HEK293T (cell line): ENCODE results near the gene LGALS12.

Source experiments
- CTCF ChIA-PET: fragments of 350-600 bp; formaldehyde crosslinking; extraction: SDS; loops from one replicate; lab custom pipeline; 2021; ENCODE audit warnings: antibody characterized with exemption, inconsistent platforms; lab: Yijun Ruan, JAX
- POLR2A ChIA-PET: fragments of 350-600 bp; formaldehyde crosslinking; extraction: SDS; loops from one replicate; lab custom pipeline; 2020; ENCODE audit warnings: antibody characterized with exemption, inconsistent platforms; lab: Yijun Ruan, JAX
- DNase-seq: peaks from one replicate; pipeline ENCODE4 v3.0.0; 2012; ENCODE audit warnings: mixed read lengths; ENCODE audit errors: extremely low spot score
- ARNT ChIP-seq: fragments of 450-650 bp; IDR thresholded peaks from 2 replicates; pipeline ENCODE4 v1.6.1; 2017; ENCODE audit warnings: mild to moderate bottlenecking
- BHLHE40 ChIP-seq: fragments of 450-650 bp; IDR thresholded peaks from 2 replicates; pipeline ENCODE4 v1.6.1; 2016; ENCODE audit warnings: mild to moderate bottlenecking, moderate library complexity, borderline replicate concordance
- CTBP1 ChIP-seq: fragments of 450-650 bp; IDR thresholded peaks from 2 replicates; pipeline ENCODE4 v1.6.1; 2016; ENCODE audit warnings: borderline replicate concordance
- ELF4 ChIP-seq: fragments of 450-650 bp; IDR thresholded peaks from 2 replicates; pipeline ENCODE4 v1.6.1; 2017; ENCODE audit warnings: antibody characterized with exemption
- FOXA1 ChIP-seq: fragments of 450-650 bp; IDR thresholded peaks from 2 replicates; pipeline ENCODE4 v1.6.1; 2016; ENCODE audit warnings: mild to moderate bottlenecking
- FOXK2 ChIP-seq: fragments of 450-650 bp; IDR thresholded peaks from 2 replicates; pipeline ENCODE4 v1.6.1; 2016; ENCODE audit warnings: mild to moderate bottlenecking
- FOXM1 ChIP-seq: fragments of 450-650 bp; IDR thresholded peaks from 2 replicates; pipeline ENCODE4 v1.6.1; 2017; ENCODE audit warnings: mild to moderate bottlenecking, borderline replicate concordance
- HDGF ChIP-seq: fragments of 450-650 bp; IDR thresholded peaks from 2 replicates; pipeline ENCODE4 v1.6.1; 2017; ENCODE audit warnings: antibody characterized with exemption, borderline replicate concordance
- L3MBTL2 ChIP-seq: fragments of 450-650 bp; conservative IDR thresholded peaks from 2 replicates; pipeline ENCODE4 v1.6.1; 2016; ENCODE audit warnings: mild to moderate bottlenecking
- LEF1 ChIP-seq: fragments of 450-650 bp; IDR thresholded peaks from 2 replicates; pipeline ENCODE4 v1.6.1; 2017; ENCODE audit warnings: mild to moderate bottlenecking, borderline replicate concordance
- NFRKB ChIP-seq: fragments of 450-650 bp; IDR thresholded peaks from 2 replicates; pipeline ENCODE4 v1.6.1; 2016; ENCODE audit warnings: mild to moderate bottlenecking, moderate library complexity
- SP1 ChIP-seq: fragments of 450-650 bp; IDR thresholded peaks from 2 replicates; pipeline ENCODE4 v1.6.1; 2017
- SUZ12 ChIP-seq: fragments of 450-650 bp; IDR thresholded peaks from 2 replicates; pipeline ENCODE4 v1.6.1; 2016; ENCODE audit warnings: mild to moderate bottlenecking
- TARDBP ChIP-seq: fragments of 450-650 bp; IDR thresholded peaks from 2 replicates; pipeline ENCODE4 v1.6.1; 2016
- ZNF384 ChIP-seq: fragments of 450-650 bp; IDR thresholded peaks from 2 replicates; pipeline ENCODE4 v1.6.1; 2016
- TF ChIP-seq, protein P1 (sequence below): fragments of 450-650 bp; IDR thresholded peaks from 2 replicates; pipeline ENCODE4 v1.6.1; 2016

LGALS12 gene

DNA sequence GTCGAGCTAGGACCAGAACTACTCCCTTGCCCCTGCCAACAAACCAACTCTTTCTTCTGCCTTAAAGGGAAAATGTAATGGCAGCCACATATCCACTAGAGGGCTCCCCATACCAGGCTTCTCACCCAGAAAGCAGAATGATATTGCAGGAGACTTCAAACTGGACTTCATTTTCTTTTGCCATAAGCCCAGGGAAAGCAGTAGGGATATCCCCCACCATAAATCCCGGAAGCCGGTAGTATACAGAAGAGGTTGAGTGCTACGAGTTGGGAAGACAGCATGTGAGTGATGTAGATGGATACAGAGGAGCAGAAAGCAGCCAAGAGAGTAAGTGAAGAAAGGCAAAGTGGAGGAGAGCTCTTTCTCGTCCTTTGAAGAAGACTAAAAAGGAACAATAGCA is 27.0 kb upstream of the LGALS12 start:
- TF ChIP-seq FOXM1, result no peak
- ChIA-PET CTCF (interaction anchor here (0.6 to 2.4 kb wide), 9 partner anchors 28 to 572 kb away, joined by 3 to 12 read pairs (median 4); partner anchors contain the start of gene LGALS12), POLR2A (no interaction called here)
- peak; percentile 74 for DNase-seq

DNA sequence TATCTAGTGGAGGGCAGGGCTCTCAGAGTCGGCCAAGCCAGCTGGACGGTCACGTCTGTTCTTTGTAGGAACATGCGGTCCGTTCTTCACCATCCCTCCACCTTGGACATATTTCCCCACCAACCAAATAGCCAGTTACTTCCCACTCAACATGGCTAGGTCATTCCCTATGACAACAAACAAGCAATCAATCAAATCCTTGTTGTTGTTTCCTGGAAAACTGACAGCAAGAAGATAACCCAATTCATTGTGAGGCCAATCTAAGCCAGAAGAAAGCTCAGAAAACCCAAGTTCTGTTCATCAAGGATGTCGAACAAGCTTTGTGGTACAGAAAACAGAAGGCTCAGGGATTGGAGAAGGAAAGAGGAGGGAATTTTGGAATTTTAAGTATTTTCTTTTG is 25.8 kb upstream of the LGALS12 start:
- TF ChIP-seq, protein P1, sequence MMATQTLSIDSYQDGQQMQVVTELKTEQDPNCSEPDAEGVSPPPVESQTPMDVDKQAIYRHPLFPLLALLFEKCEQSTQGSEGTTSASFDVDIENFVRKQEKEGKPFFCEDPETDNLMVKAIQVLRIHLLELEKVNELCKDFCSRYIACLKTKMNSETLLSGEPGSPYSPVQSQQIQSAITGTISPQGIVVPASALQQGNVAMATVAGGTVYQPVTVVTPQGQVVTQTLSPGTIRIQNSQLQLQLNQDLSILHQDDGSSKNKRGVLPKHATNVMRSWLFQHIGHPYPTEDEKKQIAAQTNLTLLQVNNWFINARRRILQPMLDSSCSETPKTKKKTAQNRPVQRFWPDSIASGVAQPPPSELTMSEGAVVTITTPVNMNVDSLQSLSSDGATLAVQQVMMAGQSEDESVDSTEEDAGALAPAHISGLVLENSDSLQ, result peak; percentile 47; the same call in 1 of the 2 replicates
- TF ChIP-seq SP1 (no peak), CTBP1 (no peak)
- ChIA-PET CTCF (interaction anchor here (1.0 to 2.4 kb wide), 3 partner anchors 58 to 156 kb away, joined by 3 to 12 read pairs (median 4); no protein-coding TSS in a partner anchor), POLR2A (no interaction called here)
- no peak for DNase-seq

DNA sequence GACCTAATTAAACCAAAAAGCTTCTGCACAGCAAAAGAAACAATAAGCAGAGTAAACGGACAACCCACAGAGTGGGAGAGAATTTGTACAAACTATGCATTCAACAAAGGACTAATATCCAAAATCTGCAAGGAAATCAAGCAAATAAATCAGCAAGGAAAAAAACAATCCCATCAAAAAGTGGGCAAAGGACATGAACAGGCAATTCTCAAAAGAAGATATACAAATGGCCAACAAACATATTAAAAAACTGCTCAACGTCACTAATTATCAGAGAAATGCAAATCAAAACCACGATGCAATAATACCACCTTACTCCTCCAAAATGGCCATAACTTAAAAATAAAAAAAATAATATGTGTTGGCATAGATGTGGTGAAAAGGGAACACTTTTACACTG is 20.1 kb upstream of the LGALS12 start:
- DNase-seq, result no peak
- ChIA-PET POLR2A (no interaction called here), CTCF (no interaction called here)
- TF ChIP-seq FOXM1, result no peak
- TF ChIP-seq ZNF384, result no peak
- no peak for TF ChIP-seq ARNT
- no peak for TF ChIP-seq SUZ12
- no peak for TF ChIP-seq CTBP1
- no peak for TF ChIP-seq BHLHE40
- TF ChIP-seq FOXA1, result no peak
- TF ChIP-seq, protein P1, result no peak
- no peak for TF ChIP-seq SP1
- TF ChIP-seq TARDBP, result no peak
- TF ChIP-seq LEF1, result no peak
- no peak for TF ChIP-seq FOXK2
- TF ChIP-seq HDGF, result no peak
- no peak for TF ChIP-seq ELF4

DNA sequence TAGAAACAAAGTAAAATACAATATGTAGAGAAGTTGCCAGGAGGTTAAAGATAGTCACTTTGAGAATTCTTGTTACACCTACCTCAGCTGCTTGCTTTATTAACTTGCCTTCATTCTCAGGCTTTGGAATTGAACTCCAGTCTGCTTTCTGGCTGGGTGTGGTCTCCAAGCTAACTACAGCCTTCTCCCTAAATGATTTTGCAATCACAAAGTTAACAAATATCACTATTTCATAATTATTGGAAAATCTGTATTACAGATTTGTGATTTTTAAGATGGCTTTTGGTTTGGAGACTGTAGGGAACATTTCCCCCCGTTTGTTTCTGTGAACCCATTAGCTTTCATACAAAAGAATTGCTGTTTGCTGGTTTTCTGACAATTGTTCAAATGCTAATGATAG is 17.1 kb upstream of the LGALS12 start:
- CTCF ChIA-PET, result no interaction called here
- TF ChIP-seq ELF4 (no peak), CTBP1 (no peak), HDGF (no peak), ZNF384 (no peak), FOXA1 (no peak), NFRKB (no peak), FOXM1 (no peak)
- DNase-seq, result no peak
- POLR2A ChIA-PET, result no interaction called here

DNA sequence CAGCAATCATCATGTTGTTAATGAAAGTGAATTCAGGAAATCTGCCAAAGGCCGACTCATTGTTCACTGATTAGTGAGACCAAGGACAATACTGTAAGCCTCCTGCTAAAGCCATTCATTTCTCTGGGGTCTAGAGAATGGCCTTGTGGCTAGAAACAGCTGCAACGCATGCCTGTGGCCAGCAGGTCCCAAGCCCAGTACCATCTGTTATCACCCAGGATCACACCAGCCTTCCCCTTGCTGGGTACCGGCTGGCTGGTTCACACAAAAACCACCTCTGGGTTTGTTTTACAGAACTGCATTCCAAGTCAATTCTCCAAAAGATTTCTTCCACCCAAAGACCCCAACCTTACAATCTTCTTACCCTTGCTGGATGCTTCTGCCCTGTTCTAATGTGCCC is 16.0 kb upstream of the LGALS12 start:
- ChIA-PET POLR2A (no interaction called here), CTCF (interaction anchor here (0.6 kb wide), 1 partner anchor 445 kb away, joined by 3 read pairs; no protein-coding TSS in a partner anchor)
- no peak for DNase-seq
- no peak for TF ChIP-seq FOXK2
- TF ChIP-seq ELF4, result no peak
- TF ChIP-seq SP1, result no peak
- no peak for TF ChIP-seq L3MBTL2
- TF ChIP-seq, protein P1, result no peak
- TF ChIP-seq LEF1, result no peak
- no peak for TF ChIP-seq FOXM1
- no peak for TF ChIP-seq ZNF384

DNA sequence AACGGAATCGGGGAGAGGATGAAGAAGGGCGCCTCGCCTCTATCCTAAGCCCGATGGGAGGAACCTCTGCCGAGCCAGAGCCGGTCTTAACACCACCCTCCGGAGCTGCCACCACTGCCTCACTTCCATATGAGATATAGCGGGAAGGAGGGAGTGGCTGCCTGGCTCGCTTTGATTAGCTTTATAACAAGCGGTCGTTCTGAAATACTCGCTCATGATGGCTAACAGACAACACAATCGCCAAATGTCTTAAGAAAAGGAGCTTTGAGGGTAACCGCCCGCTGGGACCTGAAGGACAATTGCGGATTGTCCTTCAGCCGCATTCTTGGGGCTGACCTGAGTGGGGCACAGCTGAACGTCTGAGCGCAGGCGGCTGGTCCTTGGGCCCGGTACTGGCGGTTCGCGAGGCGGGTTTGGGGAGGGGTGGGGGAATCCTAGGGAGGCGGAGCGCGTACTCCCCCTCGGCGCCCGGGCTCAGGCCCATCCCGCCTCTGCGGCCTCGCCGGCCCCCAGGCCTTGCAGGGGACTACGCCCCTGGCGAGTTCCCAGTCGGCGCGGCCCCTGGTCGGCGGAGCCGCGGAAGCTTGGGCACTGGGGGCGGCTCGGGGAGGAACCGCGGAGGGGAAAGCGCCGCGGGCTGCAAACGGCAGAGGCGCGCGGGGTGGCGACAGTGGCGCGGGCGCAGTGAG is 15.2 kb upstream of the LGALS12 start, which contains the start of gene PLAAT5:
Gene PLAAT5 (minus strand): TSS at position 617 of the 689 bp plus-strand sequence. CDS start 133 bp downstream, at position 484.
- CTCF ChIA-PET, result no interaction called here
- TF ChIP-seq LEF1 (no peak), BHLHE40 (no peak), SP1 (no peak), HDGF (no peak), SUZ12 (no peak)
- POLR2A ChIA-PET, result no interaction called here
- DNase-seq, result no peak

DNA sequence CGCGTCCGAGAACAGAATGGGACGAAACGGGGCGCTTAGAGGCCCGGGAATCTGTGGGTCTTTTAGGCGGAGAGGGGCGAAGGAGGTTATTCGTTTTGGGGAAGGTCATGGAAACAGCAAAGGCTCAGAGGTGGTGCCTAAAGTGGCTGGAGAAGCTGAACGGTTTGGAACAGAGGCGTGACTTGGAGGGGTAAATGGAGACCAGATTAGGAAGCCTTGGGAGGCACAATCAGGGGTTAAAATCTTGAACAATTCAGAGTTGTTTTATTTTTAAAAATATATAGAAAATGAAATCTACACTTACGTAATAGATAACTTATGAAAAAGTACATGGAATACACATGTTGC is 14.7 kb upstream of the LGALS12 start:
- DNase-seq, result no peak
- ChIA-PET CTCF (no interaction called here), POLR2A (no interaction called here)

More for the DNA sequence above, 14.7 kb upstream of the LGALS12 start:
- TF ChIP-seq L3MBTL2 (no peak), TARDBP (no peak), HDGF (no peak), SP1 (no peak), FOXA1 (no peak), NFRKB (no peak), FOXM1 (no peak), ELF4 (no peak), CTBP1 (no peak), FOXK2 (no peak), SUZ12 (no peak), BHLHE40 (no peak)
